HG03039 (cell line): Measurements from ENCODE around the gene CUZD1.

Experiments
- ATAC-seq: cut with Tn5 transposase; IDR thresholded peaks from one replicate; pipeline ENCODE4 v1.9.1; 2021; ENCODE audit warnings: mild to moderate bottlenecking, moderate library complexity; ENCODE audit not compliant: unreplicated experiment

CUZD1 gene

DNA sequence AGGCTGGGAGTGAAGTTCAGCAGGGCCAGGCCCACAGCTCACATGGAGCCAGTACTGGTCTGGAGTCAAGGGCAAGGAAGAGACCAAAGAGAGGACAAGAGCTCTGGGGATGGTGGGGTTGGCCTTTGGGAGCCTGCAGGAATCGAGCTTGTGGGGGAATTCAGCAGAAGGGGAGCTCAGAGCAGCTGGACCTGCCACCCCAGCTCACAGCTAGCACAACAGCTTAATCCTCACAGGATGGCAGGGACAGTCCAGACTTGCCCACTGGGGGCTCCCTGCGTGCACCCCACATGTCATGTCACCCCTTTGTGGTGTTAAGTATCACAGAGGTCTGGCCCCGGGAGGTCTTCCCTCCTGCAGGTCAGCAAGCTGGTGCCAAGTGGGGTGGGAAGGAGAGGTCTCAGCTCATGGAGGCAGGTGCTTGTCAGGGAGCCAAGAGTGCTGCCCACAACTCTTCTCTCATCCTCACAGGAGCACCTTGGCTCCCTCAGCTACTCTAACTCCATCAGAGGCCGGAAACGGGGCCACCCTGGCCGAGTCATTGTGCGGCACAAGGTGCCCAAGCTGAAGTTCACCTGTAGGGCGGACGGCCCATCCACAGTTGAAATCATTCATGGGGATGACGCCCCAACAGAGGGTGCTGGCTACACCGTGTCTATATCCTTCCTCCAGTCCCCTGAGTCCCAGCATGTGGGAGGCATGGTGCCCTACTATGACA is 22.5 kb downstream of the CUZD1 start:
- no peak for ATAC-seq

DNA sequence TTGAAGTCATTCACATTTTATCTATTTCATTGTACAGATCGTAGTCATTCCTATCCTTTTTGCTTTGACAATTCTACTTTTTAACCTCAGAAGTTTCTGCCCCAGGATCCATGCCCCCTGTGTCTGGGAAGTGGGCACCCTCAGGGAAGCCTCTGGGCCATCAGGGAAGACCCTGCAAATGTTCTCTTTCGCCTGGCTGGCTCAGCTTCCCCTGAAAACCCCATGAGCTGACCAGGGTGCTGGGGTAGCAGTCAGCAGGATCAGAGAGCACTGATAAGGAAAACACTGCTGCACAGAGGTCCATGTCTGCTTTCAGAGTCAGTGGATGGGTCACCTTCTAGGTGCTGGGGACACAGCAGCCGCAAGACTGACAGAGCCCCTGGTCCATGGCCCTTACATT is 23.8 kb downstream of the CUZD1 start:
- ATAC-seq, result no peak

DNA sequence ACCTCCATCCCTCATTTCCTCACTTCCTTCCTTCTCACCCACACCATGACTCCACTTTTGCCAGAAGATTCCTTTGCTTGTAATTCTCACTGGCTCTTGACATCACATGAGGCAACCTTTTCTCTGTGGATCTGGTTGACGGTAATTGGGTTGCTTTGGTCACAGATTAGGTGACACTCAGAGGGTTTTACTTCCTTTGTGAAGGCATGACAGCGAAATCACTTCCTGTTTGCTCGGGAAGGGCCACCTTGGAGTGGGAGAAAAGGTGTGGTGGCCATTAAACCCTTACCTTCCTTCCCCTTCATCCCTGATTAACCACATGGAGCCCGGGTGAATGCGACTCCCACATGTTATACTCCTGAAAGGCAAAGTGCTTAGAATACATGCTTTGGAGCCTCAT is 30.2 kb downstream of the CUZD1 start:
- no peak for ATAC-seq

- ATAC-seq, result no peak
Observed at GRCh38 chr10:122814493-122814892, 31.2 kb downstream of the CUZD1 start.

DNA sequence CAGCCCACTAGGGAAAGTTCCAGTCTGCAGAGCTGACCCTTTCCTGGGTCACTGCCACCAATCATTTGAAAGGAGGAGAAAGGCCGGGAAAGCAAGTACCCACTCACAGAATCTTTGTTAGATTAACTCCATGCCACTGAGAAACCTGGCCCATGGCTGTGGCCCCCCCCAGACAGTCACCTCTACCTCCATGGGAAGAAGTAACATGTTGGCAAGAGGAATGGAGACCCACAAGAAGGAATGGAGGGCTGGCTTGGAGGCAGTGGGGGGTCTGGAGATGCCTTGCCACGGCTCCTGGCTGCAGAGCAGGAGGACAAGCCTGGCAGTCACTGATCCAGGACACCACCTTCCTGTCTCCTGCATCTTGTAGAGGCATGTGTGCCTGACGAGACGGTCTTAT is 32.9 kb downstream of the CUZD1 start:
- ATAC-seq, result no peak

- ATAC-seq, result no peak
Observed at GRCh38 chr10:122802282-122802681, 43.4 kb downstream of the CUZD1 start.

DNA sequence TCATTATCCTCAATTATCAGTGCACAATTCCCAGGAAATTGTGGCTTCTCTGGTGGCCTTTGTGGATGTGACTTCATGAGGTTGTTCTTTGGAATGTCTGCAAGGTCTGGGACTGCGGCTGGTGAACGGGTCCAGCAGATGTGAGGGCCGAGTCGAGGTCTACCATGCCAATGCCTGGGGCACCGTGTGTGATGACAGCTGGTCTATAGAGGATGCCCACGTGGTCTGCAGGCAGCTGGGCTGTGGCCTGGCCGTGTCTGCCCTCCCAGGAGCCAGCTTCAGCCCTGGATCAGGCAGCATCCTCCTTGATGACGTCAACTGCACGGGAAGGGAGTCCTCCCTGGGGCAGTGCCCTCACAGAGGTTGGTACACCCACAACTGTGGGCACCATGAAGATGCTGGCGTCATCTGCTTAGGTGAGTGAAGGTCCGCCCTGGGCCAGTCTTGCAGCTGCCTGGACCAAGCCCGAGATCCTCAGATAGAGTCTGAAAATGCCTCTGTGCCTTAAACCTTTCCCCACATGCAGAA is 46.9 kb downstream of the CUZD1 start:
- ATAC-seq, result no peak

GRCh38 chr10:122796796-122797195 is 48.9 kb downstream of the CUZD1 start:
- no peak for ATAC-seq

DNA sequence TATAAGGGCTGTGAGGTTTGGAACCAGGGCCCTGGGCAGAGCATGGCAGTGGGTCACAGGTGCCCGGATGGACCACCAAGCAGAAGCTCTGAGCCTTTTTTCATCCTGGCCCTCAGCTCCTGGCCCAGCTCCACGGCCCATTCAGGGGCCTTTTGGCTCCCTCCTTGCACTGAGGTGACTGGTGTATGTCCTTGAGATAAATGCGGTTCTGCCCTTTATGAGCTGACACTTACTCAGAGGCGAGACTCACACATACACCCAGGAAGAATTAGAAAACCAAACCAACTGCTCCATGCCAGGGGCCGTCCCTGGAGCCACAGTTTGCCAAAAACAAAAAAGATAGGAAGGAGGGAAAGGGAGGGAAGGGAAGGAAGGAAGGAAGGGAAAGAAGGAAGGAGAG is 49.7 kb downstream of the CUZD1 start:
- ATAC-seq, result no peak

DNA sequence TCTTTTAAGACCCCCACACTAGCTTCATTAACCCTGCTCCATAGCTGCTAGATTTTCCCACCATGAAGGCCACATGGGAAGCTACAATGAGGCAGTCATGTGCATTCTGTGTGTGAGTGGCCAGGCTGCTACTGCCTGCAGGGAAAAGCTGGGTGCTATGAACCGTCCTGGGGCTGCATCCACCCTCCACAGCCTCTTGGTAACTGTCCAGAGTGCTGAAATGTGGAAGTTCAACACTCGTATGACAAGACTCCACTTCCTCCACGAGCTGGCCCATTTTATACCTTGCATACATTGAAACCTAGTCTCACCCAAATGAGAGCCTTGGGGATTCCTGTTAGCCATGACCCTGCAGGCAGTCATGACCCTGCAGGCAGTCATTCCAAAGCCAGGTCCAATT is 59.4 kb downstream of the CUZD1 start:
- no peak for ATAC-seq

DNA sequence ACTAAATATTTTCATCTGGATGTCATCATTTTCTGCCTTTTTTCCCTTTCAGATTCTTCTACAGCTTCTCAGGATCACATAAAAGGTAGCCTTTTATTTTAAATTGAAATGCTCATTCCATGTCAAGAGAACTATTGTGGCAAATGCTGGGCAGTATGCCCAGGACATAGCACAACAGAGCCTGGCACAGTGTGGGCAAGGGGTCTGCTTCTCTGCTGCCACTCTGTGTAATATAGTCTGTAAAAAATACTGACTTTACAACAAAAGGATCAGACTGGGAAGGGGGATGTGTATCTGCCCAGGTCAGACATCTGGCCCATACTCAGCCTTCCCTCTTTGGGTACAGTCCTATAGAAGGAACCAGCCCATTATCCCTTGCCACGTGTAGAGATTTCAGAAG is 62.7 kb downstream of the CUZD1 start:
- ATAC-seq, result no peak
